NCI-H2029 treated with DMSO at 0.1 percent for 48 hours (cell line): ENCODE data around the gene RARA.
"Not testable (repeated sequence)": the region's sequence is repeated elsewhere in the genome, so short reads cannot be mapped to it uniquely, and the experiment has no call there.

Experiments
- DNase-seq: peaks from one replicate; lab custom pipeline; 2025; lab: John Stamatoyannopoulos, UW

The RARA gene

DNA sequence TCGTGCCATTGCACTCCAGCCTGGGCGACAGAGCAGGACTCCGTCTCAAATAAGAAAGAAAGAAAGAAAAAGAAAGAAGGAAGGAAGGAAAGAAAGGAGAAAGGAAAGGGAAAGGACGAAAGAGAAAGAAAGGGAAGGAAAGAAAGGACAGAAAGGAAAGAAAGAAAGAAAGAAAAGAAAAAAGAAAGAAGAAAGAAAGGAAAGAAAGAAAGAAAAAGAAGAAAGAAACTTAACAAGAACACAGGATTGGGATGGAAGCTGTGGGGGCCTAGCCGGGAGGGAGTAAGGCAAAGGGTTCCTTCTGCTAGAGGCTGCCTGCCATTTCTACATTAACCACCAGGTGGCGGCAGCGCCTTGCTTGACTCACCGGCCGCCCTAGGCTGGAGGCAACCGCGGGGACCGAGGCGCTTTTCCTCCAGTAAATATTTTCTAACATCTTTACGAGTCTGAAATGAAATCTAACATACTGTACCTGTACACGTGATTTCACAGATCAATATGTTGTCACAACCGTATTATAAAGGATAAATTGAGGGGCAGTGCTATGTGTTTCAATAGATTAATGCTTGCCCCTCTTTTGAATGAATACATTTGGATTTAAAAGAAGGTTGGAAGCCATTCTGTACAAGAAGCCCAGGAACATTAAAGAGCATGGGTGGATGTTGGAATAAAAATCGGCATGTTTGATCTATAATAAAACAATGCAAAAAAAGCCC, 49.5 kb downstream of the RARA start:
- DNase-seq: peak; percentile 23

DNA sequence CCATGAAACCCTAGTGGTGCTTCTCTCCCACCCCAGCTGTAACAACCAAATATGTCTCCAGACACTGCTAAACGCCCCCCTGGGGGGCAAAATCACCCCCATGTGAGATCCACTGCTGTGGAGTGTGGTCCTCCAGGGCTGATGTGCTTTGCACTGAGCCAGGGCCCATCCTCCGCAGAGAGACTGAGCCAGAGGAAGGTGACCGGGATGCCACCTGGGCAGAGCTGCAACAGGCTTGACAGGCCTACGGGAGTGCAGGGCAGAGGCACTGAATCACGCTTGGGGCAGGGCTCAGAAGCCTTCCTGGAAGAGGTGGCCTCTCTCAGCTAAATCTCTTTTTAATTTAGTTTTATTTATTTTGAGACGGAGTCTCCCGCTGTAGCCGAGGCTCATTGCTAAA, 51.1 kb downstream of the RARA start:
- no peak for DNase-seq

DNA sequence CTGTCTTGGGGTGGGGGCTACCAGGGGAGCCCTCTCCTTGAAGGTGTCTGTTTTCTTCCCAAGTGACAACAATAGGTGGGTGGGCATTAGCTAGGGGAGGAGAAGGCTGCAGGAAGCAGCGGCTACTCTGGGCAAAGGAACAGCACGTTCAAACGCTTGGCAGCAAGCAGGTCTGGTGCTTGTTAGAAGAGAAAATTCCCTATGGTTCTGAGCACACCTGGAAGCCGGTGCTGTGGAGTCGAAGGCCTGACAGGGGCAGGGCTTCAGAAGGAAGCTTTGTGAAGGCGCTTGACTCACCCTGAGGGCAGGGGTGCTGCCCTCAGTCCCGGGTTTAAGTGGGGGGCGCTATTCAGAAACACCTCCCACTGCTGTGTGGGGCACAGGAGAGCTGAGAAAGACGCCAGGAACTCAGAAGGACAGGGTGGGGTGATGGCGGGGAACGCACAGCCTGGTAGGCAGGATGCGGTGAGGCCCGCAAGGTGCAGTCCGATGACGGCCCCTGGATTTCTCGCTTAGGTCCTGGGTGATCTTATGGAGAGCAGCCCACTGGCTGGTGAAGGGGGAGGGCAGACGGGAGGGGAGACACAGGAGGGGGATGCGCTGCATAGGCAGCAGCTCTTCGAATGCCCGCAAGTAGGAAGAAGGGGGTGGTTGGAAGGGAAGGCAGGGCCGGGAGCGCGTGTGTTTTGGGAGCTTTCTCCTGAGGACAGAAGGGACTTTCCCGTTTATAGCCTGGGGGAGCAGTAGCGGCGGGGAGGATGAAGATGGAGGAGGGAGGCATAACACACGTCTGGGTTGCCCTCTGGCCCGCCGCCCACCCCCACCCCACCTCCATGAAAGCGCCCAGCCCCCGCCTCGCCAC, 52.3 kb downstream of the RARA start:
- DNase-seq: no peak

DNA sequence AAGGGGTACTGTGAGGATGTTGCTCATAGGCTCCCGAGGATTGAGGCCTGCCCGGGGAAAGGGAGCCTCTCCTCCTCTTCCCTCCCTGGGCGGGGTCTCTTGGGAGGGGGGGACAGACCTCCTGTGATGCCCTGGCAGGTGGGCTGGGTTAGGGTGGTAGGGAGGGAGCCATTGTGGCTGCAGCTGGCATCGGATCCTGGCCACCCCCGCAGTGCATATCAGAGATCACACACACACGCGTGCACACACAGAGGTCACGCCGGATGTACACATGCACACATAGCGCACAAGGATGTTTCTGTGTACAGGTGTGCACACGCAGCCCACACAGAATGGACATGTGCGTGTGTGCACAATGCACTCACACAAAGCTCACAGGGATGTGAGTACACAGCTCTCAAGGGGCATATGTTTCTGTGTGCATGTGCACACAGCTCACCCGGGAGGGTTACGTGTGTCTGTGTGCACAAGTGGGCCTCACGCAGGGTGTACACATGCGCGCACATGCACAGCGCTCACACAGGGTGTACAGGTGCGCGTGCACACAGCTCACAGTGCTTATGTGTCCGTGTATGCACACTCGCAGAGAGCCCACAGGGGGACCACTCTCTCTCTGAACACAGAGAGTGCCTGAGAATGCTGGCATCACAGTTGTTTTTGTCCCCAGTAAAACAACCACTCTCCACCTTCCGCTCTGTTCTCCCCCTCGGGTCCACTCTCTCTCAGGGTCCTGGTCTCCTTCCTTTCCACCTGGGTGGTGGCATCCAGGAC, 53.1 kb downstream of the RARA start:
- no peak for DNase-seq

DNA sequence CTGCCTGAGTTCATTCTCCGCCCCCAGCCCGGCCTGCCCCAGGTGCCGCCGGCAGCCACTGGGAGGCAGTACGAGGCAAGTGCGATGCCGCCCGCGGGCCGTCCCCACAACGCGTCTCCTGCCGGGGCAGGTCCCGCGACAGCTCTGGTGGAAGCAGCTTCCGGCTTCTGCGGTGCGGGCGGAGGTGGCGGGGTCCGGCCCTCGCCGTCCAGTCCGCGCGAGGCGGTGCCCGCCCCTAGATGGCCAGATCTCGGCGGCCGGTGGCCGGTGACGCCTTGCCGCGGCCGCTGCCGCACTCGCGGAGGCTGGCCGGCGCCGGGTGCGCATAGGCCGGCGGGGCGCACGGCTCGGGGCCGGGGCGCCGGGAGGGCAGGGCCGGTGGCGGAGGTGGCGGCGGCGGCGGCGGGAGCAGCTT, 53.7 kb downstream of the RARA start:
- peak; percentile 11 for DNase-seq

DNA sequence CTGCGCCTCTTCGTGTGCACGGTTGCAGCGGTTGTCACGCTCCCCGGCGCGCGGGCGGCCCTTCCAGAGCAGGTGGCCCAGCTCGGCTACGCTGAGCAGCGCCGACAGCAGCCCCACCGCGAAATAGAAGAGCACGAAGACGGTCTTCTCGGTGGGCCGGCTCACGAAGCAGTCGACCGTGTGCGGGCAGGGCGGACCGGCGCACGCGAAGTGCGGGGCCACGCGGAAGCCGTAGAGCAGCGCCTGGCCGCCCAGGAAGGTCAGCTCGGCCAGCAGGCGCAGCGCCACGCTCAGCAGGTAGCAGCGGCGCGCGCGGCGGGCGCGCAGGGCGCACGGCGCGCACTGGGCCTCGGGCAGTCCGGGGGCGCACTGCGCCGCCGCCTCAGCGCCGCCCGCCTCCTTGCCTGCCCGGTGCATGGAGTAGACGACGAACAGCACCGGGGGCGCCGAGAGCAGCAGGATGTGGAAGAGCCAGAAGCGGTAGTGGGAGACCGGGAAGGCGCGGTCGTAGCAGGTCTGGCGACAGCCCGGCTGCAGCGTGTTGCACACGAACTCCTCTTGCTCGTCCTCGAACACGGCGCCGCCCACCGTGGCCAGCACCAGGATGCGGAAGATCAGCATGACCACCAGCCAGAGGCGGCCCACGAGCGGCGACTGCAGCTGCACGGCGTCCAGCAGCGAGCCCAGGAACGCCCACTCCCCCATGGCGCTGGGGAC, 54.3 kb downstream of the RARA start:
- no peak for DNase-seq

DNA sequence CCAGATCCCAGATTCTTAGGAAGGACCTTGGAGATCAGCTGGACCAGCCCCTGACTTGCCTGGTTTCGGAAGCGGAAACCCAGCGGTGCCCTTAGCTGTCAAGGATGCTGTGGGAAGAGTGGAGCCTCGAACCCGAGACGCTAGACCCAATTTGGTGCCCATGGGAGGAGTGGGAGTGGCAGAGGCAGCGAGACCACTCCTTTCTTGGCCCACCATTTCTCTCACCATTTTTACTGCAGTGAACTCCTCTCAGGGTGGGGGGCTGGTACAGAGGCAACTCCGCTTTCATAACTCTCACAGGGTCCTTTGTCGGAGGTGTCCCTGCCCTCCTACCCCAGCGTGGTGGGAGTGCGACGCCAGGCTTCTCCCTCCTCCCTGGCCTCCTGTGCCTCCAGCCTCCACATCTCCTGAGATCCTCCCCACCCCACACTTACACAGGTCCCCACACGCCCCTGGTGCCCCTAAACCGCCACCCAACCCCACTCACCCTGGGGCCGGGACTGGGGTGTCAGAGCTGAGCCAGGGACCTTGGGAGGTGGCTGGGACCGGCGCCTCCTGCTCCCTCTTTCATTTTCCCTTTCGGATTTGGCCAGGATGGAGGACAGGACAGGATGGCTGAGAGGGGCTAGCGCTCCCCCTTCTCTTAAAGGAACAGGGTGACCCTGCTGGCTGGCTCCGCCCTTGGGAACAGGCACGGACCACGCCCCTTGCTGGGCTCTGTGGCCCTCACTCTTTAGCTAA, 55.3 kb downstream of the RARA start, which contains the start of gene GJD3:
TSS of gene GJD3 (minus strand) at position 617 of the 741 bp plus-strand sequence. CDS start 922 bp downstream, outside the sequence.
- no peak for DNase-seq

DNA sequence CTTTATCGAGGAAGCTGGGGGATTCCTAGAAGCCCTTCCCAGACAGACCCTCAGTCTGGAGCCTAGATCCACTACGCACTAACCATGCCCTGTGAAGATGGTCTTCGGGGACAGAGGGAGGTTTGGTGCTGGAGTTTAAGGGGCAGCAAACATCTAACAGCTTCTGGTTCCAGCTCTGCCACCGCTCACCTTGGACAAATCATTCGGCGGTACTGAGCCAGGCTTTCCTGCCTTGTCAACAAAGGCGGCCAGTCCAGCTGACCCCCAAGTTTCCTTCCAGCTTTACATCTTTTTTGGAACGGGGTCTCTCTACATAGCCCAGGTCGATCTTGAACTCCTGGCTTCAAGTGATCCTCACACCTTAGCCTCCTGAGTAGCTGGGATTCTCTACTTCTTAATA, 55.9 kb downstream of the RARA start:
- no peak for DNase-seq

DNA sequence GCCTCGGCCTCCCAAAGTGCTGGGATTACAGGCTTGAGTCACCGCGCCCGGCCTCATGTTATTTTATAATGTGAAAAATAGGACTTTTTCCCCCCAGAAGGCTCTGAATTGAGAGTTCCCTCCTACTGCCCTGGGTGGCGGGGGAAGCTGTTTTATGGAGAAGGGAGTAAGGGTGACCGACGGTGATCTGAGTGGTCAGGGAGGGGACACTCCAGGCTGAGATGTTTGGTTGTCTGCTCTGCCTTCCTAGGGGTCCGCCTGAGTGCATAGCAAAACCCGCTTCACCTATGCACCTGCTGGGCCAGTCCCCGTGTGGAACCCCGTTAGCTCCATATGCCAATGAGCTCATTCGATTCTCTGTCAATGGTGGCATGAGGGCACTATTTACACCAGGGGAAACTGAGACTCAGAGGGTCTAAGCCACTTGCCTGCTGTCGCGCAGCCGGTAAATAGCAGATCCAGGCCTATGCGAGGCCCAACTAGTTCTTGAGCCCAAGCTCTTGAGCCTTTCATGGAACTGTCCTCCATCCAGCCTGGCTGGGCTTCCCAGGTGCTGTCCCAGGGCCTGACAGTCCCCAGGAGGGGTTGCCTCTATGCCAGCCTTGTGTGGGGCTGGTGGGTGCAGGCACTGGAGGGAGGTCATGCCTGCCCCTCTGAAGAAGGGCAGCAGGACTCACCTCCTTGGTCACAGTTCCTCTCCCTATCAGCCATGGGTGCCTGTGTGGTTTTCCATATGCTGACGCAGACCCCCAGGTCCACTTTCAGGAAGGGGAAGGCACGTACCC, 57.3 kb downstream of the RARA start:
- DNase-seq: no peak

DNA sequence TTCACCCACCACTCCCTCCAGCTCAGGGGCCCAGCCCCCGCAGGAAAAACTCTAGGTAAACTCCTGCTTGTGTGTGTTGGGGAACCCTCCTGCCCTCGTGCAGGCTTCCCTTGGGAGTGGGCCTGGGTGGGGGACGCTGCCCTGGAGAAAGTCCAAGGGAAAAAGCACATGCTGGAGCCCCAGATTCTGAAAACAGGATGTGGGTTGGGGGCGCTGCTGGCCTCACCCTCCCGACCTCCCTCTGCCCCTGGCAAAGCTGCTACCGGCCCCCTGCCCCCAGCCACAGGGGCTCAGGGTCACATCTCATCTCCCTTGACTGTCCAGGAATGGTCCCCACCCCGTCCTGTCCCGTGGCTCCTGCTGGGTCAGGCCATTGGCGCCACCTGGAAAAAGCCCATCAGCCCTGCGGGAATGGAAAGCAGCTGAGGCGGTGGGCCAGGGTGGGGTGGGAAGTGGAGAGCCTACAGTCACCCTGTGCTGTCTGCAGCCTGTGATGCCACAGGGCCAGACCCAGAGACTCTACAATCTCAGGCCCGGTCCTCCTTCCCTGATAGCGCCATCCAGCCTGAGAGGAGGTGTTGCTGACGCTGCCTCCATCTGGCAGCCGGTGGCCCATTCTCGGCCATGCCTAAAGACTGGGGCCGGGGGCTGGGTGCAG, 58.0 kb downstream of the RARA start:
- DNase-seq: no peak

DNA sequence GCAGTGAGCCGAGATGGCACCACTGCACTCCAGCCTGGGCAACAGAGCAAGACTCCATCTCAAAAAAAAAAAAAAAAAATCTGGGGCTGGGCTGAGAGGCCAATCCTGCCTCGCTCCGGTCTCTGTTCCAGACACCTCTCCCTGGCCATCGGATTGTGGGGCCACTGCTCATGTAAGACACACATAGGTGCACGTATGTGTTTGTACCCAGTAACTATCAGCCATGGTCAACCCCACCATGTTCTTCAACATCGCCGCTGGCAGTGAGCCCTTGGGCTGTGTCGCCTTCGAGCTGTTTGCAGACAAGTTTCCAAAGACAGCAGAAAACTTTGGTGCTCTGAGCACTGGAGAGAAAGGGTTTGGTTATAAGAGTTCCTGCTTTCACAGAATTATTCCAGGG, 58.7 kb downstream of the RARA start:
- not testable (repeated sequence) for DNase-seq

DNA sequence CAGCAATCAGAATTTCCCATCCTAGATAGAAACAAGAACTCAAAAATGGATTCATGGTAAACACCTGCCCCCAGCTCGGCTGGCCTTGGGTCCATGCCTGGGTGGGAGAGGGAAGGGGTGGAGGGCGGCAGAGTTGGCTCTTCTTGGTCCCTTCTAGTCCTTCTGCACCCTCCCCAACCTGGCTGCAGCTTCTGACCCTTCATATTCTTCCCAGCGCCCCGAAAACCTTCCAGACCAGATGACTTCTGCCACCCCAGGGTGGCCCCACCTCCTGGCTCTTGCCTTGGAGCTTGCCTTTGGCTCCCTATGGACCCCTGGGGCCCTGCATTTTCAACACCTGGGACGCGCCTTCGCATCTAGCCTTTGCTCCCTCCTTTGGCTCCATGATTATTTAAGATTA, 60.9 kb downstream of the RARA start:
- no peak for DNase-seq

DNA sequence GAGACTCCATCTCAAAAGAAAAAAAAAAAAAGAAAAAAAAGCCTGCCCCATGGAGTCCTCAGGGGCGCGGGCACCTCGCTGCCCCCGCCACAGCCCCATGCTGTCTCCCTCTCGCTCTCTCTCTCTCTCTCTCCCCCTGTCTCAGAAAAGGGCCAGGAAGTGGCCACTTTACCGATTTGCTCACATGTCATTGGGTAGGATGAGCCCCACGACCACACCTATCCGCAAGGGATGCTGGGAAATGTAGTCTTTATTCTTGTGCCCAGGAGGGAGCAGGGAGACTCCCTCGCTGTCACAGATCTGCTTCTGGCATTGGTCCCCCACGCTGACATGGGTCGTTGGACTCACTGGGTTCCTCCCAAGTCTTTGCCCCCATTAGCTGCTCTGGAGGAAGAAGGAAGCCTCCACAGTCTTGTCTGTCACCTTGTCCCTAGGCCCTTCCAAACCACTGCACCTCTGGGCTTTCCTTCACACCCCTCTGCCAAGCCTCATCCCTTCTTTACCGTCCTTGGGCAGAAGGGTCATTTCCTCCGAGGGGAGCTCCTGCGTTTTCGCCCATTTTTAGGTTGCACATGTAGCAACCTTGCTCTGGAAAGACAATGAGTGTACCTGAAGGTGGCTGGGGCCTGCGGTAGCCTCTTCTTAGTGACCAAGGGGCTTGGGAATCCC, 62.4 kb downstream of the RARA start:
- DNase-seq: peak; percentile 37

DNA sequence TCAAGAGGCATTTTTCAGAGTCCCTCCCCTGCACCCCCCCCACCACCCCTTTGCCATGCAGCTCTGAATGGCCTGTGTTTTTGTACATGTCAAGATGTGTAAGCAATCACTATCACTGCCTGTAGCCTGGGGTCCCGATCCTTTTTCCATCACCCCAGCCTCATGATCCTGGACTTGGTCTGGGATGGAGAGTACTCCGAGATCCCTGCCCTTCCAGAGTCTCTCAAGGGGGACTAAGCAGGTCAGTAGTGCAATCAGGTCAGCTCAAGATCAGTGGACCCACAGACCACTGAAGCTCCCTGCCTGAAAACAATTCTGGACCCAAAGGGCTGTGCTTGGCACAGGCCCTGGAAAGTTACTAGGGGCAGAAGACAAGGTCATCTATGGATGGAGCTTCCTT, 63.1 kb downstream of the RARA start:
- no peak for DNase-seq

DNA sequence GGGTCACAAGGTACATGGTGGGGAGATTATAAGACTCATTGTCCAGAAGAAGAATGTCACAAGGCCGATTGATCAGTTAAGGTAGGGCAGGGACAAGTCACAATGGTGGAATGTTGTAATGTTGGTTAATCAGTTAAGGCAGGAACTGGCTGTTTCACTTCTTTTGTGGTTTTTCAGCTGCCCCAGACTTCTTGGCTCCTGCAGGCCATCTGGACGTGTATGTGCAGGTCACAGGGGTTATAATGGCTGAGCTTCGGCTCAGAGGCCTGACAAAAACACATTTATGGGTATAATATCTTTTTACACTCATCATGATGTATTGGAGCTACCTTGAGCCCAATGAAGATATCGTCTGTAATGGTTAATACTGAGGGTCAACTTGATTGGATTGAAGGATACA, 63.7 kb downstream of the RARA start:
- not testable (repeated sequence) for DNase-seq

DNA sequence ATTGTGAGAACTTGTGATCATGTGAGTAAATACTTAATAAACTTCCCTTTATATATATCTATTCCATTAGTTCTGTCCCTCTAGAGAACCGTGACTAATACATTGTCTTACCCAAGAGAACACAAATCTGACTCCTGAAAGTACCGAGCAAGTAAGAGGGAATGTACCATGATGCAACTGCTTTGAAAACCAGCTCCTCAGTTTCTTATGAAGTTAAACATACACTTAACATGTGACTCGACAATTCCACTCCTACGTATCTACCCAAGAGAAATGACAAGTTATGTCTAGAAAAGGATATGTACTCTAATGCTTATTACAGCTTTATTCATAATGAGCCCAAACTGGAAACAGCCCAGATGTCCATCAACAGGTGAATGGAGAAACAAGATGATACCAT, 64.3 kb downstream of the RARA start:
- DNase-seq: no peak

DNA sequence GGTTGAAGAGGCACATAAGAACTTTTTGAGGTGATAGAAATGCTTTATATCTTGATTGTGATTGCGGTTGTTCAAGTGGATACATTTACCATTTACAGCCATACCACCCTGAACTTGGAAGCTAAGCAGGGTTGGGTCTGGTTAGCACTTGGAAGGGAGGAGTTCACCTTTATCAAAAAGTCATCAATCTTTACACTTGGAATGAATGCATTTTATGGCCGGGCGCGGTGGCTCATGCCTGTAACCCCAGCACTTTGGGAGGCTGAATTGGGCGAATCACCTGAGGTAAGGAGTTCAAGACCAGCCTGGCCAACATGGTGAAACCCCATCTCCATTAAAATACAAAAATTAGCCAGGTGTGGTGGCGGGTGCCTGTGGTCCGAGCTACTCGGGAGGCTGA, 65.0 kb downstream of the RARA start:
- no peak for DNase-seq

DNA sequence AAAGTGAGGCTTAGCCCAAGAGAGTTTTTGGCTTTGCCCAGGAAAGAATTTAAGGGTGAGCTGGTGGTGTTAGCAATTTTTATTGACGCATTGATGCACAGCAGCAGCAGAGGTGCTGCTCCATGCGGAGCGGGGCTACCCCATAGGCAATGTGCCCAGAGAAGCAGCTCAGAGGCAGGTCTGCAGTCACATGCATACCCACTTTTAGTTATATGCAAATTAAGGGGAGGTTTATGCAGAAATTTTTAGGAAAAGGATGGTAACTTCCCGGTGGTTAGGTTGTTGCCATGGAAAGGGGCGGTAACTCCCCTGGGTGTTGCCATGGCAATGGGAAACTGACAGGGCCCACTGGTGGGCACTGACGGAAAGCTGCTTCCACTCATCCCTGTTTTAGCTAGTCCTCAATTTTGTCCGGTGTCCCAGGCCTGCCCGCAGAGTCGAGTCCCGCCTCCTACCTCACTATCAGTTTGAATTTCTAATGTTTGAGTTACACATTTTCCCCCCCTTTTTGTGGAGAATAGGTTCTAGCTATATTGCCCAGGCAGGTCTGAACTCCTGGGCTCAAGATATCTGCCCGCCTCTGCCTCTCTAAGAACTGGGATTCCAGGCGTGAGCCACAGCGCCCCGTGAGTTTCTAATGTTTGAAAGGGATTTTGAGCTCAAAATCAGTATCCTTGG, 66.0 kb downstream of the RARA start:
- DNase-seq: no peak

DNA sequence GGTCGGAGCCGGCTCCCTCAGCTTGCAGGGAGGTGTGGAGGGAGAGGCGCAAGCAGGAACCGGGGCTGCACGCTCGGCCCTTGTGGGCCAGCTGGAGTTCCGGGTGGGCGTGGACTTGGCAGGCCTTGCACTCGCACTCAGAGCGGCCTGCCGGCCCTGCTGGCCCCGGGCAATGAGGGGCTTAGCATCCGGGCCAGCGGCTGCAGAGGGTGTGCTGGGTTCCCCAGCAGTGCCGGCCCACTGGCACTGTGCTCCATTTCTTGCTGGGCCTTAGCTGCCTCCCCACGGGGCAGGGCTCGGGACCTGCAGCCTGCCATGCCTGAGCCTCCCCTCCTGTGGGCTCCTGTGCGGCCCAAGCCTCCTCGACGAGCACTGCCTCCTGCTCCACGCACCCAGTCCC, 66.8 kb downstream of the RARA start:
- DNase-seq: not testable (repeated sequence)
